ENCODE data around the gene SORT1. TPM values are rescaled to one million over a fixed set of nuclear protein-coding genes. Genes with fewer than 3 reads are reported as not detected.

The SORT1 gene
- total and polyA plus RNA-seq, 2 of the 4 experiments (the other 2 are of a cell fraction) = 15.8 to 16.7 TPM

DNA sequence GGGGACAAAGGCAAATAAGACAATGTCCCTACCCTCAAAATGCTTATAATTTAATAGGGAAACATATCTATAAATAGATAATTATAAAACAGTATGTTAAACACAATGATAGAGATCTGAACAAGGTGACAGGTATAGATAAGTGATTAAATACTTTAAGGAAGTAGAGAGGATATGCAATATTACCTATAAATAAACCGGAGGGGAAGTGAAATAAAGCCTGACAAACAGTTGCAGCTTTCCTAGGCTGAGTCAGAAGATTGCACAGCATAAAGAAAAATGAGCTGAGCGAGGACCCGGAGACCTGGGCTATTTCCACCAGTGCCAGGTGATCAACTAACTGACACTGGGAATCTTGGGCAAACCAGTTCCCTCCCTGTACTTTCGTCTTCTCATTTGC lies 103.2 kb downstream of the SORT1 start:
- Histone ChIP-seq H3K9me1 (ENCODE audit: insufficient read depth, low read length) (peaks cover 29% of the 10 kb centered on the region), H2BK5ac (ENCODE audit: low read depth, low read length, poor library complexity, severe bottlenecking) (no peak overlapping the region), H3K18ac (ENCODE audit: low read depth, low read length) (no peak overlapping the region), H4K8ac (ENCODE audit: low read depth in 2 of 2, low read length in 2 of 2) (0 out of 4 replicates have a peak overlapping the region, but pooled peaks of 1 of the 2 experiments have one; percentile 71), H3K9me3 (ENCODE audit: control insufficient read depth, insufficient read depth, low read length) (no peaks in the 10 kb centered on the region), H3K4me3 (ENCODE audit: insufficient read depth, low read depth, low read length) (no peak overlapping the region), H3K27ac (ENCODE audit: insufficient read depth, low read length) (no peak overlapping the region), H3K27me3 (ENCODE audit: control insufficient read depth, insufficient read depth, low read length) (no peaks in the 10 kb centered on the region), H2AK5ac (ENCODE audit: low read depth, low read length) (peak overlapping the region; percentile 80; the same call in 1 of the 2 replicates), H3K36me3 (ENCODE audit: control insufficient read depth, insufficient read depth, low read length) (no peaks in the 10 kb centered on the region), H2AFZ (replicated peaks; ENCODE audit: low read length, poor library complexity) (no peak overlapping the region), H3K23ac (ENCODE audit: low read depth, low read length) (no peak overlapping the region), H4K20me1 (ENCODE audit: insufficient read depth, low read length) (peaks cover 2% of the 10 kb centered on the region; the same call in 1 of the 2 replicates), H4K5ac (ENCODE audit: low read depth, low read length) (no peak overlapping the region), H3K9ac (ENCODE audit: low read depth, low read length) (no peak overlapping the region), H3K4me1 (ENCODE audit: control insufficient read depth, insufficient read depth, low read length) (peaks cover 17% of the 10 kb centered on the region), H2BK20ac (ENCODE audit: low read depth, low read length) (peak overlapping the region; percentile 75; the same call in 1 of the 2 replicates), H3K4me2 (ENCODE audit: low read depth, low read length) (no peak overlapping the region), H3K56ac (ENCODE audit: extremely low read depth, insufficient read depth, low read length) (no peak overlapping the region), H2BK120ac (ENCODE audit: low read depth, low read length) (peak overlapping the region; percentile 62; the same call in 1 of the 2 replicates), H3K14ac (replicated peaks; ENCODE audit: low read depth, low read length) (no peak overlapping the region), H3K4ac (ENCODE audit: low read depth, low read length) (peak overlapping the region; percentile 66; the same call in 1 of the 2 replicates), H3K79me1 (ENCODE audit: low read depth in 1 of 2, low read length in 2 of 2) (0 out of 4 replicates have a peak, but pooled peaks cover 0 to 6% of the 10 kb centered on the region in 2 experiments), H4K91ac (ENCODE audit: insufficient read depth, low read depth, low read length) (no peak overlapping the region), H2AK9ac (replicated peaks; ENCODE audit: low read depth, low read length, poor library complexity) (no peak overlapping the region), H2BK15ac (ENCODE audit: low read depth, low read length) (no peak overlapping the region)
- ChIA-PET CTCF (no interaction called here), POLR2A (ENCODE audit: unreplicated experiment) (no interaction called here)
- WGBS, 2 experiments (ENCODE audit: extremely low coverage in 2 of 2, insufficient read length in 1 of 2) = 100% methylated on average over 2 of the region's 4 CpGs; no CpG with 5 or more reads in 1 of the 2 experiments
- BruUV-seq (replicated peaks) = no TSS peak
- dilution Hi-C loops (cut with HindIII; ENCODE audit: low sequenced_read_pairs, unreplicated experiment) = no loop called here
- TF ChIP-seq RAD21 (IDR thresholded peaks at IDR 0.05; ENCODE audit: low read length) (no peak), SMC3 (IDR thresholded peaks at IDR 0.05; ENCODE audit: low read depth, low read length) (no peak), CHD1 (IDR thresholded peaks at IDR 0.05; ENCODE audit: low read depth, low read length) (no peak), RFX5 (IDR thresholded peaks at IDR 0.05; ENCODE audit: low read depth, low read length) (no peak), MAFK (IDR thresholded peaks at IDR 0.05; ENCODE audit: low read depth, low read length) (no peak), RCOR1 (IDR thresholded peaks at IDR 0.05; ENCODE audit: insufficient replicate concordance, low read length) (no peak), MXI1 (IDR thresholded peaks at IDR 0.05; ENCODE audit: borderline replicate concordance, low read depth, low read length) (no peak), POLR2A (IDR thresholded peaks at IDR 0.05; ENCODE audit: low read depth, low read length) (no peak), NFE2L2 (IDR thresholded peaks at IDR 0.05; ENCODE audit: low read depth, low read length) (no peak), FOS (IDR thresholded peaks at IDR 0.05; ENCODE audit: low read depth, low read length) (no peak), CEBPB (IDR thresholded peaks at IDR 0.05; ENCODE audit: low read depth, low read length) (no peak), MAZ (IDR thresholded peaks at IDR 0.05; ENCODE audit: borderline replicate concordance, low read depth, low read length) (no peak), BHLHE40 (IDR thresholded peaks at IDR 0.05; ENCODE audit: low read depth, low read length) (no peak)
- TF ChIP-seq, protein P1, sequence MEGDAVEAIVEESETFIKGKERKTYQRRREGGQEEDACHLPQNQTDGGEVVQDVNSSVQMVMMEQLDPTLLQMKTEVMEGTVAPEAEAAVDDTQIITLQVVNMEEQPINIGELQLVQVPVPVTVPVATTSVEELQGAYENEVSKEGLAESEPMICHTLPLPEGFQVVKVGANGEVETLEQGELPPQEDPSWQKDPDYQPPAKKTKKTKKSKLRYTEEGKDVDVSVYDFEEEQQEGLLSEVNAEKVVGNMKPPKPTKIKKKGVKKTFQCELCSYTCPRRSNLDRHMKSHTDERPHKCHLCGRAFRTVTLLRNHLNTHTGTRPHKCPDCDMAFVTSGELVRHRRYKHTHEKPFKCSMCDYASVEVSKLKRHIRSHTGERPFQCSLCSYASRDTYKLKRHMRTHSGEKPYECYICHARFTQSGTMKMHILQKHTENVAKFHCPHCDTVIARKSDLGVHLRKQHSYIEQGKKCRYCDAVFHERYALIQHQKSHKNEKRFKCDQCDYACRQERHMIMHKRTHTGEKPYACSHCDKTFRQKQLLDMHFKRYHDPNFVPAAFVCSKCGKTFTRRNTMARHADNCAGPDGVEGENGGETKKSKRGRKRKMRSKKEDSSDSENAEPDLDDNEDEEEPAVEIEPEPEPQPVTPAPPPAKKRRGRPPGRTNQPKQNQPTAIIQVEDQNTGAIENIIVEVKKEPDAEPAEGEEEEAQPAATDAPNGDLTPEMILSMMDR (conservative IDR thresholded peaks at IDR 0.05; ENCODE audit: low read depth, low read length) = no peak
- TF ChIP-seq, protein P2, sequence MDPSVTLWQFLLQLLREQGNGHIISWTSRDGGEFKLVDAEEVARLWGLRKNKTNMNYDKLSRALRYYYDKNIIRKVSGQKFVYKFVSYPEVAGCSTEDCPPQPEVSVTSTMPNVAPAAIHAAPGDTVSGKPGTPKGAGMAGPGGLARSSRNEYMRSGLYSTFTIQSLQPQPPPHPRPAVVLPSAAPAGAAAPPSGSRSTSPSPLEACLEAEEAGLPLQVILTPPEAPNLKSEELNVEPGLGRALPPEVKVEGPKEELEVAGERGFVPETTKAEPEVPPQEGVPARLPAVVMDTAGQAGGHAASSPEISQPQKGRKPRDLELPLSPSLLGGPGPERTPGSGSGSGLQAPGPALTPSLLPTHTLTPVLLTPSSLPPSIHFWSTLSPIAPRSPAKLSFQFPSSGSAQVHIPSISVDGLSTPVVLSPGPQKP (IDR thresholded peaks at IDR 0.05; ENCODE audit: borderline replicate concordance, low read depth, low read length) = no peak
- TF ChIP-seq, protein P3, sequence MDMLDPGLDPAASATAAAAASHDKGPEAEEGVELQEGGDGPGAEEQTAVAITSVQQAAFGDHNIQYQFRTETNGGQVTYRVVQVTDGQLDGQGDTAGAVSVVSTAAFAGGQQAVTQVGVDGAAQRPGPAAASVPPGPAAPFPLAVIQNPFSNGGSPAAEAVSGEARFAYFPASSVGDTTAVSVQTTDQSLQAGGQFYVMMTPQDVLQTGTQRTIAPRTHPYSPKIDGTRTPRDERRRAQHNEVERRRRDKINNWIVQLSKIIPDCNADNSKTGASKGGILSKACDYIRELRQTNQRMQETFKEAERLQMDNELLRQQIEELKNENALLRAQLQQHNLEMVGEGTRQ (IDR thresholded peaks at IDR 0.05; ENCODE audit: low read depth, low read length) = no peak
- intact Hi-C loops (cut with micrococcal nuclease) = no loop called here
- in situ Hi-C loops (cut with MboI; ENCODE audit: low sequenced_read_pairs) = no loop called here
- DNase-seq = no peak
- no peak for ATAC-seq (ENCODE audit: low read depth)
